Measurements from ENCODE around the gene TGFBR3. TPM values are rescaled to one million over a fixed set of nuclear protein-coding genes. Genes with fewer than 3 reads are reported as not detected.

TGFBR3 gene
- total and polyA plus RNA-seq, 2 of the 13 experiments (the other 11 are each of a cell fraction or from before 2014, with no cell fraction given), result 76.5 to 195 TPM

- TF ChIP-seq FOSL2 (CRISPR knock-in tag; IDR thresholded peaks at IDR 0.05) (peak; percentile 82), ZNF496 (CRISPR knock-in tag; IDR thresholded peaks at IDR 0.05; ENCODE audit: insufficient replicate concordance) (no peak), AGO1 (IDR thresholded peaks at IDR 0.05; ENCODE audit: low read depth, low read length, poor library complexity, severe bottlenecking) (no peak), TFAP4 (IDR thresholded peaks at IDR 0.05; ENCODE audit: borderline replicate concordance, low read depth) (peak; percentile 39; the same call in 1 of the 2 replicates), ZNF609 (CRISPR knock-in tag; IDR thresholded peaks at IDR 0.05; ENCODE audit: borderline replicate concordance) (peak; percentile 60; the same call in 1 of the 2 replicates), ZNF350 (CRISPR knock-in tag; IDR thresholded peaks at IDR 0.05; ENCODE audit: borderline replicate concordance, low read depth) (peak; percentile 20; the same call in 1 of the 2 replicates), CEBPG (CRISPR knock-in tag; IDR thresholded peaks at IDR 0.05) (peak; percentile 89), PHF8 (CRISPR knock-in tag; IDR thresholded peaks at IDR 0.05) (0 out of 2 replicates have a peak, but pooled peaks have one; percentile 13), HNRNPL (IDR thresholded peaks at IDR 0.05; ENCODE audit: low read depth, low read length) (0 out of 2 replicates have a peak, but pooled peaks have one; percentile 45), ZNF501 (CRISPR knock-in tag; IDR thresholded peaks at IDR 0.05) (no peak), TRIM22 (IDR thresholded peaks at IDR 0.05) (no peak), GRHL1 (CRISPR knock-in tag; conservative IDR thresholded peaks at IDR 0.05) (no peak), PHF5A (CRISPR knock-in tag; IDR thresholded peaks at IDR 0.05; ENCODE audit: low read depth, unreplicated experiment) (no peak), IKZF5 (CRISPR knock-in tag; IDR thresholded peaks at IDR 0.05) (peak; percentile 71; the same call in 1 of the 2 replicates), AFF4 (CRISPR knock-in tag; IDR thresholded peaks at IDR 0.05) (peak; percentile 90; the same call in 1 of the 2 replicates)
These were observed 58.9 kb downstream of the TGFBR3 start (continued) for GRCh38 chr1:91827087-91827458.
